ENCODE data around the gene TUFT1.

Gene TUFT1

GRCh38 chr1:151540021-151540981 is at the start of gene TUFT1:
TUFT1 (plus strand) TSS chr1:151540309; CDS start chr1:151540367, 58 bp downstream.
- no peak for TF ChIP-seq CTCF (IDR thresholded peaks at IDR 0.05; ENCODE audit: control insufficient read depth, insufficient read depth, low read depth, low read length, missing control alignments)
- no peak for DNase-seq (ENCODE audit: low read depth)
- peak within 1 kb of the TSS; percentile 76 for H3K4me3 ChIP-seq (ENCODE audit: control insufficient read depth, low read depth, low read length)

GRCh38 chr1:151491641-151492040 is 48.5 kb upstream of the TUFT1 start:
- DNase-seq (ENCODE audit: low read depth): no peak
- no peak overlapping the region for H3K4me3 ChIP-seq (ENCODE audit: control insufficient read depth, low read depth, low read length)
- TF ChIP-seq CTCF (IDR thresholded peaks at IDR 0.05; ENCODE audit: control insufficient read depth, insufficient read depth, low read depth, low read length, missing control alignments): no peak

GRCh38 chr1:151492120-151492519 is 48.0 kb upstream of the TUFT1 start:
- no peak for DNase-seq (ENCODE audit: low read depth)
- H3K4me3 ChIP-seq (ENCODE audit: control insufficient read depth, low read depth, low read length): no peak overlapping the region
- no peak for TF ChIP-seq CTCF (IDR thresholded peaks at IDR 0.05; ENCODE audit: control insufficient read depth, insufficient read depth, low read depth, low read length, missing control alignments)

- no peak for DNase-seq (ENCODE audit: low read depth)
- no peak overlapping the region for H3K4me3 ChIP-seq (ENCODE audit: control insufficient read depth, low read depth, low read length)
- no peak for TF ChIP-seq CTCF (IDR thresholded peaks at IDR 0.05; ENCODE audit: control insufficient read depth, insufficient read depth, low read depth, low read length, missing control alignments)
Measured at GRCh38 chr1:151493042-151493441, 47.1 kb upstream of the TUFT1 start.

GRCh38 chr1:151494741-151495281 is 45.3 kb upstream of the TUFT1 start:
- DNase-seq (ENCODE audit: low read depth): peak; percentile 39
- H3K4me3 ChIP-seq (ENCODE audit: control insufficient read depth, low read depth, low read length): no peak overlapping the region
- TF ChIP-seq CTCF (IDR thresholded peaks at IDR 0.05; ENCODE audit: control insufficient read depth, insufficient read depth, low read depth, low read length, missing control alignments): no peak

GRCh38 chr1:151495316-151495715 is 44.8 kb upstream of the TUFT1 start:
- TF ChIP-seq CTCF (IDR thresholded peaks at IDR 0.05; ENCODE audit: control insufficient read depth, insufficient read depth, low read depth, low read length, missing control alignments): no peak
- DNase-seq (ENCODE audit: low read depth): no peak
- H3K4me3 ChIP-seq (ENCODE audit: control insufficient read depth, low read depth, low read length): no peak overlapping the region
